Heart left ventricle (tissue), 13 donors: ENCODE results near the gene INPP4B.

ENCODE experiments used
- POLR2A ChIP-seq, 2 donors: fragments of 450-650 bp; IDR thresholded peaks; one replicate each; pipeline ENCODE4 v1.6.1; 2017; ENCODE audit warnings: antibody characterized with exemption in 2 of 2, mild to moderate bottlenecking in 2 of 2, moderate library complexity in 2 of 2
- TF ChIP-seq, protein P1 (sequence below), 12 donors: fragments of 200-600 bp; sonication (generic) in 4 of 12; IDR thresholded peaks; one replicate each; pipeline versions ENCODE4 v1.5.0 to v1.8.0; 2018 to 2022; ENCODE audit warnings: antibody characterized with exemption in 12 of 12, mild to moderate bottlenecking in 5 of 12
- donor health status: ischemic (EF 13 %, LVEDD 7.1; RV severe dilation, severe dysfunction).
- donor health status: DM: no; HTN: yes; CAD: no.
- donor health status: DM: no; HTN: no; CAD: no.
- donor health status: ischemic (EF 25% LVEDD 6.9; RV normal size, moderate dysfunction).
- donor health status: ischemic (EF 25% LVEDD 5.7; RV mildly dilated, moderate dysfunction).
- donor health status: ischemic (EF 35%, LVEDD 5.7; RV mildly dilated, moderate dysfunction).
- donor health status: nonischemic (EF 11% LVEDD 7.7; RV severe dilation, severe dysfunction).
- donor health status: DM: yes; HTN: yes; CAD: no.
- donor health status: PGD.
- donor health status: ischemic (EF 29% LVEDD 5.4; RV normal size, mild dysfunction).
- donor health status: nonischemic (EF 23%, LVEDD 6.1; RV moderate dilation, normal function).

DNA sequence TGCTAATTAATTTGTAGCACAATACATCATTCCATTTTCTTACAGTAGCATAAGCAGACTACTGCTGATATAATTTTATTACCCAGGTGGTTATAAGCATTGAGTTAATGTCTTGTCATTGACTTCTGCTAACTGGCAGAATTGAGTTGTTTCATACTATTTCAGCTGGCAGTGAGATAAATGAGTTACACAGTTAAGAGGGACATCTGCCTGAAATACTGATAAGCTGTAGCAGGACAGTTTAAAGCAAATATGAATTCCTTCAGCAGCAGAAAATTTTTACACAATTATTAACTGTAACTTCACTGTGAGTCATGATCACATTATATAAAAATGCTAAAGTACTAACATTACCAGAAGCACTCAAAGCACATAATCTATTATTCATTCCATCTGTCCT, 326.8 kb downstream of the INPP4B start:
- TF ChIP-seq POLR2A (IDR thresholded peaks at IDR 0.05): no peak
- TF ChIP-seq, protein P1, sequence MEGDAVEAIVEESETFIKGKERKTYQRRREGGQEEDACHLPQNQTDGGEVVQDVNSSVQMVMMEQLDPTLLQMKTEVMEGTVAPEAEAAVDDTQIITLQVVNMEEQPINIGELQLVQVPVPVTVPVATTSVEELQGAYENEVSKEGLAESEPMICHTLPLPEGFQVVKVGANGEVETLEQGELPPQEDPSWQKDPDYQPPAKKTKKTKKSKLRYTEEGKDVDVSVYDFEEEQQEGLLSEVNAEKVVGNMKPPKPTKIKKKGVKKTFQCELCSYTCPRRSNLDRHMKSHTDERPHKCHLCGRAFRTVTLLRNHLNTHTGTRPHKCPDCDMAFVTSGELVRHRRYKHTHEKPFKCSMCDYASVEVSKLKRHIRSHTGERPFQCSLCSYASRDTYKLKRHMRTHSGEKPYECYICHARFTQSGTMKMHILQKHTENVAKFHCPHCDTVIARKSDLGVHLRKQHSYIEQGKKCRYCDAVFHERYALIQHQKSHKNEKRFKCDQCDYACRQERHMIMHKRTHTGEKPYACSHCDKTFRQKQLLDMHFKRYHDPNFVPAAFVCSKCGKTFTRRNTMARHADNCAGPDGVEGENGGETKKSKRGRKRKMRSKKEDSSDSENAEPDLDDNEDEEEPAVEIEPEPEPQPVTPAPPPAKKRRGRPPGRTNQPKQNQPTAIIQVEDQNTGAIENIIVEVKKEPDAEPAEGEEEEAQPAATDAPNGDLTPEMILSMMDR (IDR thresholded peaks at IDR 0.05): no peak
